Measurements from ENCODE around the gene PHTF1.

PHTF1 gene

GRCh38 chr1:113670650-113671049 lies 88.6 kb downstream of the PHTF1 start:
- DNase-seq (ENCODE audit: extremely low read depth in 1 of 2, low read depth in 1 of 2) = no peak

- no peak for DNase-seq (ENCODE audit: extremely low read depth in 1 of 2, low read depth in 1 of 2)
These were observed 89.3 kb downstream of the PHTF1 start for GRCh38 chr1:113669988-113670387.

- DNase-seq (ENCODE audit: extremely low read depth in 1 of 2, low read depth in 1 of 2) = no peak
These were observed 93.2 kb downstream of the PHTF1 start for GRCh38 chr1:113666126-113666525.

- no peak for DNase-seq (ENCODE audit: extremely low read depth in 1 of 2, low read depth in 1 of 2)
These were observed 94.2 kb downstream of the PHTF1 start for GRCh38 chr1:113665071-113665470.

GRCh38 chr1:113663165-113663951 lies 95.9 kb downstream of the PHTF1 start:
- no peak for DNase-seq (ENCODE audit: extremely low read depth in 1 of 2, low read depth in 1 of 2)

GRCh38 chr1:113662101-113662500 lies 97.2 kb downstream of the PHTF1 start:
- no peak for DNase-seq (ENCODE audit: extremely low read depth in 1 of 2, low read depth in 1 of 2)

- DNase-seq (ENCODE audit: extremely low read depth in 1 of 2, low read depth in 1 of 2) = no peak
These were observed 99.2 kb downstream of the PHTF1 start for GRCh38 chr1:113660088-113660487.

GRCh38 chr1:113659556-113659955 lies 99.7 kb downstream of the PHTF1 start:
- DNase-seq (ENCODE audit: extremely low read depth in 1 of 2, low read depth in 1 of 2) = no peak

GRCh38 chr1:113659035-113659434 lies 100.3 kb downstream of the PHTF1 start:
- no peak for DNase-seq (ENCODE audit: extremely low read depth in 1 of 2, low read depth in 1 of 2)

- no peak for DNase-seq (ENCODE audit: extremely low read depth in 1 of 2, low read depth in 1 of 2)
These were observed 101.7 kb downstream of the PHTF1 start for GRCh38 chr1:113657556-113658063.

GRCh38 chr1:113657126-113657525 lies 102.2 kb downstream of the PHTF1 start:
- DNase-seq (ENCODE audit: extremely low read depth in 1 of 2, low read depth in 1 of 2) = no peak

GRCh38 chr1:113654883-113655282 lies 104.4 kb downstream of the PHTF1 start:
- no peak for DNase-seq (ENCODE audit: extremely low read depth in 1 of 2, low read depth in 1 of 2)

GRCh38 chr1:113653741-113654140 lies 105.5 kb downstream of the PHTF1 start:
- DNase-seq (ENCODE audit: extremely low read depth in 1 of 2, low read depth in 1 of 2) = no peak

GRCh38 chr1:113652771-113653170 lies 106.5 kb downstream of the PHTF1 start:
- DNase-seq (ENCODE audit: extremely low read depth in 1 of 2, low read depth in 1 of 2) = no peak

- no peak for DNase-seq (ENCODE audit: extremely low read depth in 1 of 2, low read depth in 1 of 2)
These were observed 110.8 kb downstream of the PHTF1 start for GRCh38 chr1:113648478-113648877.

GRCh38 chr1:113647164-113647563 lies 112.1 kb downstream of the PHTF1 start:
- no peak for DNase-seq (ENCODE audit: extremely low read depth in 1 of 2, low read depth in 1 of 2)
